HG02623 (cell line): ENCODE measurements around the gene PLEKHG4B.
"Not testable (repeated sequence)": the region's sequence is repeated elsewhere in the genome, so short reads cannot be mapped to it uniquely, and the experiment has no call there.

ENCODE experiments used
- ATAC-seq: cut with Tn5 transposase; IDR thresholded peaks from one replicate; pipeline ENCODE4 v1.9.1; 2021; ENCODE audit warnings: moderate library complexity; ENCODE audit not compliant: unreplicated experiment

The PLEKHG4B gene

GRCh38 chr5:154826-155225 lies 62.9 kb downstream of the PLEKHG4B start:
- no peak for ATAC-seq

DNA sequence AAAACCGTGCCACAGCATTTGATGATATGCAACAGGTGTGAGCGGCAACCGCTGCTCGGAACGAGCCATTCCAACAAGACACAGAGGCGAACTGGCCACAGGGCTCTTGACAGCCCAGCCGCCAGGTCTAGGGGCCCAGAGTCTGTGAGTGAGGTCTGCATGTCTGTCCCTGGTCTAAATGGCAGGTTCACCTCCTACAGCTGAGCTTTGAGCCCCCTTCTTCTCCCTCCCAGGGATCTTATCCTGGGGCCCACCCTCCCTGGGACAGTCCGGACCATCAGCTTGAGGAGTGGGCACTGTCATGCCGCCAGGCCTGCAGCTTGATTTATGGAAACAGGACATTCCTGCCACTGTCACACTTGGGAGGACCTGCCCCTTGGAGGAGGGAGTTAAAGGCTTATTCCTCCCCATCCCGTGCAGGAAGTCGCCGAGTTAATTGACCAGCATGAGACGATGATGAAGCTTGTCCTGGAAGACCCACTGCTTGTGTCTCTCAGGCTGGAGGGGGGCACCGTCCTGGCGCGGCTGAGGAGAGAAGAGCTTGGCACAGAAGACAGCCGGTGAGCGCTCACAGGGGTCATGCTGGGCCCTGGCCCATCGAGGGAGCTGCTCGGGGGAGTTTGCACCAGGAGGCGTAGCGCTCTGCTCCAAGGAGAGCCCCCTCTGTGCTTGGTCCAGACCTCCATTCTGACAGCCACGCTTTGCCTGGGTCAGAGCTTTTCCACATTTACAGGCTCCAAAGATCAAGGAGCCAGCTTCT lies 63.9 kb downstream of the PLEKHG4B start:
- ATAC-seq = no peak

GRCh38 chr5:156411-157072 lies 64.6 kb downstream of the PLEKHG4B start:
- ATAC-seq = no peak

DNA sequence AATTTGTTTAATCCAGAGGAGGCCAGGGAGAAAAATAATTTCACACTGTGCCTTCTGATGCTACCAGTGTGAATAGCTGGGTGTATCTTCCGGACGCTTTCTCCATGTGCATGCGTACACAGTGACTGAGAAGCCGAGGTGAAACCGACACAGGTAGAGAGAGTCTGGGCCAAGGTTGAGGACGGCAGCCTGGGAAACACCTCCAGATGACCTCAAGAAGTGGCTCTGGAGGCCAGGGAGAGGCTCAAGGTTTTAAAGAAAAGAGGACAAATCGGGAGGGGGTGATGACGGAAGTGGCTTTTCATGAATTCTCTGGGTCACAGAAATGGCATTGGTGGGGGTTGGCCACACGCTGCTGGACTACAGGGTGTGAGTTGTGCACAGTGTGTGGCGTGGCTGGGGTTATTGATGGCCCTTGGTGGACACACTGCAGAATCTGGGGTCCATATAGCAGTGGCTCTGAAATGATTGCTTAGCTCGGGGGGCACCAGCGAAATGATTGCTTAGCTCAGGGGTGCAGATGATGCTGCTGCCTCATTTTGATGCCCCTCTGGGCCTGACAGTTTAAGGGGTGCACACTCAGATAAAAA lies 65.3 kb downstream of the PLEKHG4B start:
- ATAC-seq = no peak

DNA sequence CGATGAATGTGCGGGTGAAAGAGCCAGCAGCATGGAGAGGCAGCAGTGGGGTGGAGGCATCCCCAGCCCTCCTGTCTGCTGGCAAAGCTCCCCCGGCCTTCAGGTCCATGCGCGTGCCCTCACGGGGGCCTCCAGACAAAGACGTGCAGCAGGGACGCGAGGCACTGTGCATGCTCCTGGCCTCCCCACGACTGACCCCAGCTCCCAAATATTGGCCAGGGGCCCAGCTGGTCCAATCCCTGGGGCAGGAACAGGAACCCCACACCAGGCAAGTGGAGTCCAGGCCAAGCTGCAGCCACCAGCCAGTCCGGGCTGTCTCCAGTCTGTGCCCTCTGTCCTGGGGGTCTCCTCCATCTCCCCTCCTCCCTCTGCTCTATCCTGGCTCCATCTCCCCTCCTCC lies 65.8 kb downstream of the PLEKHG4B start:
- ATAC-seq = no peak

- no peak for ATAC-seq
These were observed 67.0 kb downstream of the PLEKHG4B start for GRCh38 chr5:158807-159447.

GRCh38 chr5:159448-160172 lies 67.6 kb downstream of the PLEKHG4B start:
- ATAC-seq = no peak

- ATAC-seq = no peak
These were observed 68.2 kb downstream of the PLEKHG4B start for GRCh38 chr5:160173-160510.

DNA sequence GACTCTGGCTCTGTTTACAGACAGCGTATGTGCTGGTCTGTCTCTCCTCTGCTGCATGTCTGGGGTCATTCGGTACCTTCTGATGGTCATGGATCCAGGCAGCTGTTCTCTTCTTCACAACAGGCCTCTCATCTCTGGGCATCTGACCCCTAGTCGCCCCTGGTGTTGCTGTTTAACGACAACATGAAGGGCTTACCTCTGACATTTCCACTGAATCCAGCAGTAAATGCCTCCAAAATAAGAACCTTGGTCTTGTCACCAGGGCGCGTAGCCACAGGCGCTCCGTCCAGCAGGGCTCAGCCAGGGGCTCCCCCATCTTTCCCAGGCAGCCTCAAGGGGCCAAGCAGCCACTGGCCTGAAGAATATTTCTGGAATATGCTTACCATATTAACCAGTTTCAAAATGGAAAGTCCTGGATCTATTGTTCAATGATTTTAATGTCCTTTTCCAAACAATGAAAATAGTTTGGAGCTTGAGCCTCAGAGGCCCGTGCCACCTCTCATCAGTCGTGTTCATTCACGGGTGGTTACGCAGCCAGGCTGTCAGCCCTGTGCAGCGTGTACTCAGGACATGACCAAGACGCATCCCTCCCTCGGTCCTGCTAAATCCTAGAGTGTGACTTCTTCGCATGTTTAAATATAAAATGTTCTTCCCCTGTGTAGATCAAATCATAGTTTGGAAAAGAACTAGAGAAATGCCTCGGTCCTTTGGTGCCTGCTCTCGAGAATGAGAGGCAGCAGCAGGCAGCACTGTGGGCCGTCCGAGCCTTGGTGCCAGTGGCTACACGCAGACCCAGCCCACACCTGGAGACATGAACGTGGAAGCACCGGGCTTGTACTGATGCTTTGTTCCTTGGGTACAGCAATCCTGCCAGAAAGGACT lies 69.2 kb downstream of the PLEKHG4B start:
- ATAC-seq = no peak

DNA sequence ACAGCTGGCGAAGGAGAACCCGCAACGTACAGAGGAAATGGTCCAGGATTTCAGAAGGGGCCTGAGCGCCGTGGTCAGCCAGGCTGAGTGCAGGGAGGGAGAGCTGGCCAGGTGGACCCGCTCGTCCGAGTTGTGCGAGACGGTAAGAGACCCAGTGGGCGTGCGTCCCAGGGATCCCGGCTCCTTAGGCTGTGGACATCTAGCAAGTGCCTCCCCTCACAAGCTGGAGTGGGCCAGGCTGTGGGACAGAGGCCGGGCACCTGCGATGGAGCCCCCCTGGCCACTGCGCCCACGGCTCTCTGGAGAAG lies 69.8 kb downstream of the PLEKHG4B start:
- ATAC-seq = no peak

DNA sequence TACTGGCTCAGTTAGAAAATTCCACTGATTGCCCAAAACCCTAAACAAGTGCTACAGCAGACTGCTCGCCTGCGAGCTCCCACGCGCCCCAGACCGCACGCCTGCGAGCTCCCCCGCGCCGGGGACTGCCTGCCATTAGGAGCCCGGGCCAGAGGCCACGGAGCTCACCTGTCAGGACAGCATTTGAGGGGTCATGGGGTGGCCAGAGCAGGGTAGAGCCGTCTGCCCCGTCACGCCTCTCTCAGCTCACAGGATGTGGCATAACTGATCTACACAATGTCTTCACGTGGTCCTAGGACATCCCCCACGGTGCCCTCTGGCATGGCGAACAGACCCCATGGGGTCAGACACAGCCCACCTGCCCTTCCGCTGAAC lies 70.2 kb downstream of the PLEKHG4B start:
- no peak for ATAC-seq

- ATAC-seq = no peak
These were observed 70.8 kb downstream of the PLEKHG4B start for GRCh38 chr5:162565-163337.

DNA sequence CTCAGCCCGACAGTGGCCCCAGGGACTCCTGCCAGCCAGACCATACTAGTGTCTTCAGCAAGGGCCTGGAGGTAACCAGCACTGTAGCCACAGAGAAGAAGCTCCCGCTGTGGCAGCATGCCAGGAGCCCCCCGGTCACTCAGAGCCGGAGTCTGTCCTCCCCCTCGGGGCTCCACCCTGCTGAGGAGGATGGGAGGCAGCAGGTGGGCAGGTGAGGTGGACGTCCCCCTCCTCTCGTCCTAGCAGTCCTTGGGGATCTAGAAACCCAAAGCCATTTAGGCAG lies 71.3 kb downstream of the PLEKHG4B start:
- ATAC-seq = no peak

DNA sequence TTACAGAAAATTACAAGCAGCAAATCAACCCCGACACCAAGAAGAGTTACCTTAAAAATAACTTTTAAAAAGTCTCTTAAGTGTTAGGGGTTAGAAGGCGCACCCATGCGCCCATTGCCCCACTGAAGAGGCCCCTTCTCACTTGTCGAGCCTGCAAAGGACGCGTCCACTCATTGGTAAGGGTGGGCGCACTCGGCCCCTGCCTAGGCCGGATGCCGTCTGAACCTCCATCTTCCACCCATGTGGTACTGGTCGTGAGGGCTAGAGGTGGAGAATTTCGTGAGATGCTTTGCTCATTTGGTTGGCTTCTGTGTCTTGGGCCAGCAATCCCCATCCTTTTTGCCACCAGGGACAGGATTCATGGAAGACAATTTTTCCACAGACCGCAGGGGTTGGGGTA lies 71.9 kb downstream of the PLEKHG4B start:
- no peak for ATAC-seq

GRCh38 chr5:164244-164643 lies 72.3 kb downstream of the PLEKHG4B start:
- ATAC-seq = no peak

GRCh38 chr5:164783-165182 lies 72.8 kb downstream of the PLEKHG4B start:
- not testable (repeated sequence) for ATAC-seq

GRCh38 chr5:166441-167372 lies 74.7 kb downstream of the PLEKHG4B start:
- no peak for ATAC-seq

DNA sequence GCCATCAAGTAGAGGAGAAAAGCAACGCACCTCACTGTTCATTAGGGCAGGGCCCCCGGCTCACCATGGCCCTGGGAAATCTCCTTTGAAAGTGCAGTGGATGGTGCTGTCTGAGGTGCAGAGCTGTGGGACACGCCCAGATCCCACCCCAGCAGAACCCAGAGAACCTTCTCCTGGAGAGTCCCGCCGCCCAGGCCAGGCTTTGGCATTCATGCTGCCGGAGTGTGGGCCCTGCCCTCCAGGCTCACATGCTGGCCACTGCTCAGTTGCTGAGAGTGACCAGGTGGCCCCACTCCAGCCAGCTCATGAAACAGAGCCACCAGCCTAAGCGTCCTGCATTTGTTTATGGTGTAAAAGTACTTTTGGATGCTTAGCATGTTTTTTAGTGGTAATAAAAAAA lies 75.5 kb downstream of the PLEKHG4B start:
- ATAC-seq = no peak
